ENCODE data around the gene ZNF302.

DNA sequence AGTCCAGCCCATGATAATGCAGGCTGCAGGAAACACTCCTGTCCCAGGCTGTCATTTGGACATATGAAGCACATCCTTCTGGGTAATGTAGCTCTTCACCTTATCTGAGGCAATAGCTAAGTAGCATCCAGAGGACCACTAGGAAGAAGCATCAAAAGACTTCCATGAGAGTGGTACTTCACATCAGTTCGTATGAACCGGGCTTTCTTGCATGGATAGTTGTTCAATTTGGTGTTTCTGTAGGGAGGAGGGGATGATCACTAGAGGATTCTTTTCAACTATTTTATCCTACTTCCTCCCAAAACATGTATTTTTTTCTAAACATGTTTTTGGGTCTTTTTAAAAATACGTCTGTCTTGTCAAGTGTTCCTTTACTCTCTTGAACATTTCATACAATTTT lies 12.9 kb downstream of the ZNF302 start:
- TF ChIP-seq, protein P1, sequence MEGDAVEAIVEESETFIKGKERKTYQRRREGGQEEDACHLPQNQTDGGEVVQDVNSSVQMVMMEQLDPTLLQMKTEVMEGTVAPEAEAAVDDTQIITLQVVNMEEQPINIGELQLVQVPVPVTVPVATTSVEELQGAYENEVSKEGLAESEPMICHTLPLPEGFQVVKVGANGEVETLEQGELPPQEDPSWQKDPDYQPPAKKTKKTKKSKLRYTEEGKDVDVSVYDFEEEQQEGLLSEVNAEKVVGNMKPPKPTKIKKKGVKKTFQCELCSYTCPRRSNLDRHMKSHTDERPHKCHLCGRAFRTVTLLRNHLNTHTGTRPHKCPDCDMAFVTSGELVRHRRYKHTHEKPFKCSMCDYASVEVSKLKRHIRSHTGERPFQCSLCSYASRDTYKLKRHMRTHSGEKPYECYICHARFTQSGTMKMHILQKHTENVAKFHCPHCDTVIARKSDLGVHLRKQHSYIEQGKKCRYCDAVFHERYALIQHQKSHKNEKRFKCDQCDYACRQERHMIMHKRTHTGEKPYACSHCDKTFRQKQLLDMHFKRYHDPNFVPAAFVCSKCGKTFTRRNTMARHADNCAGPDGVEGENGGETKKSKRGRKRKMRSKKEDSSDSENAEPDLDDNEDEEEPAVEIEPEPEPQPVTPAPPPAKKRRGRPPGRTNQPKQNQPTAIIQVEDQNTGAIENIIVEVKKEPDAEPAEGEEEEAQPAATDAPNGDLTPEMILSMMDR (IDR thresholded peaks at IDR 0.05; ENCODE audit: insufficient read depth, low read depth, low read length), result no peak
- TF ChIP-seq EZH2 (IDR thresholded peaks at IDR 0.05; ENCODE audit: insufficient read depth, low read length), result no peak
